GM12892 (cell line): ENCODE results near the gene POLR3H.

Source experiments
- POLR2A ChIP-seq: IDR thresholded peaks from 2 replicates; pipeline ENCODE4 v1.6.1; 2011; ENCODE audit warnings: low read depth, low read length, control low read depth
- POLR2AphosphoS5 ChIP-seq: IDR thresholded peaks from 2 replicates; pipeline ENCODE4 v1.6.1; 2011; ENCODE audit warnings: low read depth, low read length, control low read depth

GRCh38 chr22:41504397-41504796 lies 39.9 kb downstream of the POLR3H start:
- TF ChIP-seq POLR2AphosphoS5 (no peak), POLR2A (no peak)
